ENCODE results near the gene CCDC186.

CCDC186 gene

GRCh38 chr10:114110174-114110972 is 63.6 kb downstream of the CCDC186 start:
- no peak for DNase-seq (ENCODE audit: low read depth, low spot score)

GRCh38 chr10:114103284-114103683 is 70.7 kb downstream of the CCDC186 start:
- no peak for DNase-seq (ENCODE audit: low read depth, low spot score)

- no peak for DNase-seq (ENCODE audit: low read depth, low spot score)
Measured at GRCh38 chr10:114102256-114102655, 71.7 kb downstream of the CCDC186 start.

- no peak for DNase-seq (ENCODE audit: low read depth, low spot score)
Measured at GRCh38 chr10:114100848-114101741, 72.9 kb downstream of the CCDC186 start.

GRCh38 chr10:114096864-114097263 is 77.1 kb downstream of the CCDC186 start:
- no peak for DNase-seq (ENCODE audit: low read depth, low spot score)

GRCh38 chr10:114095559-114096337 is 78.3 kb downstream of the CCDC186 start:
- no peak for DNase-seq (ENCODE audit: low read depth, low spot score)

GRCh38 chr10:114094795-114095194 is 79.2 kb downstream of the CCDC186 start:
- no peak for DNase-seq (ENCODE audit: low read depth, low spot score)

GRCh38 chr10:114087655-114088054 is 86.3 kb downstream of the CCDC186 start:
- no peak for DNase-seq (ENCODE audit: low read depth, low spot score)

- DNase-seq (ENCODE audit: low read depth, low spot score) = no peak
Measured at GRCh38 chr10:114087255-114087654, 86.7 kb downstream of the CCDC186 start.

- DNase-seq (ENCODE audit: low read depth, low spot score) = no peak
Measured at GRCh38 chr10:114084215-114084614, 89.8 kb downstream of the CCDC186 start.

- DNase-seq (ENCODE audit: low read depth, low spot score) = no peak
Measured at GRCh38 chr10:114083040-114083439, 91.0 kb downstream of the CCDC186 start.

- no peak for DNase-seq (ENCODE audit: low read depth, low spot score)
Measured at GRCh38 chr10:114081911-114082583, 92.0 kb downstream of the CCDC186 start.

- DNase-seq (ENCODE audit: low read depth, low spot score) = no peak
Measured at GRCh38 chr10:114079421-114079820, 94.6 kb downstream of the CCDC186 start.

- DNase-seq (ENCODE audit: low read depth, low spot score) = no peak
Measured at GRCh38 chr10:114078346-114078745, 95.7 kb downstream of the CCDC186 start.

GRCh38 chr10:114077815-114078219 is 96.2 kb downstream of the CCDC186 start:
- peak; percentile 28 for DNase-seq (ENCODE audit: low read depth, low spot score)

- DNase-seq (ENCODE audit: low read depth, low spot score) = no peak
Measured at GRCh38 chr10:114077347-114077746, 96.7 kb downstream of the CCDC186 start.

- no peak for DNase-seq (ENCODE audit: low read depth, low spot score)
Measured at GRCh38 chr10:114075093-114075492, 98.9 kb downstream of the CCDC186 start.

- DNase-seq (ENCODE audit: low read depth, low spot score) = no peak
Measured at GRCh38 chr10:114073395-114074186, 100.4 kb downstream of the CCDC186 start.

GRCh38 chr10:114071178-114071577 is 102.8 kb downstream of the CCDC186 start:
- no peak for DNase-seq (ENCODE audit: low read depth, low spot score)
